Vagina (tissue), 2 donors: ENCODE measurements around the gene PEPD. TPM values are rescaled to one million over a fixed set of nuclear protein-coding genes. Genes with fewer than 3 reads are reported as not detected.
"Not testable (repeated sequence)": the region's sequence is repeated elsewhere in the genome, so short reads cannot be mapped to it uniquely, and the experiment has no call there.

Experiments used
- DNase-seq, 2 donors: peaks; one replicate each; pipeline ENCODE4 v3.0.0-alpha.2; 2017; ENCODE audit errors: extremely low spot score in 2 of 2
- H3K27ac ChIP-seq: fragments of 200-600 bp; sonication (generic); one replicate; pipeline ENCODE4 v1.5.1; 2019
- H3K27me3 ChIP-seq: fragments of 200-600 bp; sonication (generic); one replicate; pipeline ENCODE4 v1.5.1; 2019
- H3K36me3 ChIP-seq, 2 donors: fragments of 200-600 bp; sonication (generic); one replicate each; pipeline ENCODE4 v1.5.1; 2017 to 2019
- H3K4me1 ChIP-seq: fragments of 200-600 bp; sonication (generic); one replicate; pipeline ENCODE4 v1.5.1; 2019
- H3K4me3 ChIP-seq, 2 donors: fragments of 200-600 bp; sonication (generic); 1 replicate in 1 of 2; 2 replicates in 1 of 2; pipeline ENCODE4 v1.5.1; 2016 to 2019
- H3K9me3 ChIP-seq: fragments of 200-600 bp; sonication (generic); one replicate; pipeline ENCODE4 v1.5.1; 2019
- CTCF ChIP-seq, 3 experiments: fragments of 450-650 bp in 2 of 3; fragments of 200-600 bp in 1 of 3; sonication (generic) in 1 of 3; IDR thresholded peaks; one replicate each; pipeline ENCODE4 v1.5.1; 2017 to 2019; ENCODE audit warnings: antibody characterized with exemption in 3 of 3, mild to moderate bottlenecking in 2 of 3, moderate library complexity in 2 of 3
- POLR2A ChIP-seq, 2 donors: fragments of 450-650 bp; IDR thresholded peaks; one replicate each; pipeline ENCODE4 v1.6.1; 2017; ENCODE audit warnings: antibody characterized with exemption in 2 of 2, mild to moderate bottlenecking in 2 of 2, moderate library complexity in 2 of 2
- POLR2AphosphoS5 ChIP-seq, 2 donors: sonication (generic); formaldehyde crosslinking; IDR thresholded peaks; one replicate each; pipeline ENCODE4 v1.9.0; 2017; ENCODE audit warnings: antibody characterized with exemption in 2 of 2, mild to moderate bottlenecking in 2 of 2, low read depth in 1 of 2; ENCODE audit not compliant: insufficient read depth in 1 of 2
- intact Hi-C: fragments of 100-400 bp; cut with DNase I; formaldehyde crosslinking; loops from one replicate; pipeline ENCODE4 v1.15.1; 2023
- total RNA-seq: library from RNA; depleted of rRNA; stranded (reverse); fragments of >200 nt; gene quantifications from one replicate; pipeline ENCODE4 v1.2.3, GENCODE V29; 2016

PEPD gene
- total RNA-seq, 1 donor from 2014 or later = 61.9 TPM

GRCh38 chr19:33562636-33563035 is 41.0 kb upstream of the PEPD start:
- H3K27me3 ChIP-seq = no peaks in the 10 kb centered on the region
- H3K9me3 ChIP-seq = no peaks in the 10 kb centered on the region

GRCh38 chr19:33561666-33562065 is 40.1 kb upstream of the PEPD start:
- H3K27me3 ChIP-seq, DNase-seq, H3K27ac ChIP-seq, H3K9me3 ChIP-seq, H3K4me1 ChIP-seq, H3K36me3 ChIP-seq, intact Hi-C loops, H3K4me3 ChIP-seq: not testable (repeated sequence)

More at GRCh38 chr19:33562636-33563035, 41.0 kb upstream of the PEPD start:
- DNase-seq = no peak
- TF ChIP-seq CTCF (IDR thresholded peaks at IDR 0.05) (no peak), POLR2A (IDR thresholded peaks at IDR 0.05) (no peak), POLR2AphosphoS5 (IDR thresholded peaks at IDR 0.05; ENCODE audit: insufficient read depth in 1 of 2, low read depth in 1 of 2) (no peak)
- no peaks in the 10 kb centered on the region for H3K36me3 ChIP-seq
- intact Hi-C loops = no loop called here
- H3K4me1 ChIP-seq = no peaks in the 10 kb centered on the region
- no peak overlapping the region for H3K27ac ChIP-seq
- no peak overlapping the region for H3K4me3 ChIP-seq

GRCh38 chr19:33561261-33561660 is 39.7 kb upstream of the PEPD start:
- H3K4me1 ChIP-seq = no peaks in the 10 kb centered on the region
- no peak for DNase-seq
- H3K9me3 ChIP-seq = no peaks in the 10 kb centered on the region
- no peak overlapping the region for H3K27ac ChIP-seq
- no peak overlapping the region for H3K4me3 ChIP-seq
- TF ChIP-seq POLR2AphosphoS5 (IDR thresholded peaks at IDR 0.05; ENCODE audit: insufficient read depth in 1 of 2, low read depth in 1 of 2) (no peak), CTCF (IDR thresholded peaks at IDR 0.05) (no peak), POLR2A (IDR thresholded peaks at IDR 0.05) (no peak)
- intact Hi-C loops = no loop called here
- no peaks in the 10 kb centered on the region for H3K27me3 ChIP-seq
- no peaks in the 10 kb centered on the region for H3K36me3 ChIP-seq

- DNase-seq = no peak
- Histone ChIP-seq H3K9me3 (no peaks in the 10 kb centered on the region), H3K4me1 (no peaks in the 10 kb centered on the region), H3K36me3 (no peaks in the 10 kb centered on the region), H3K27me3 (no peaks in the 10 kb centered on the region), H3K4me3 (no peak overlapping the region), H3K27ac (no peak overlapping the region)
- TF ChIP-seq POLR2A (IDR thresholded peaks at IDR 0.05) (no peak), CTCF (IDR thresholded peaks at IDR 0.05) (no peak), POLR2AphosphoS5 (IDR thresholded peaks at IDR 0.05; ENCODE audit: insufficient read depth in 1 of 2, low read depth in 1 of 2) (no peak)
- intact Hi-C loops = no loop called here
Observed at GRCh38 chr19:33559996-33560395, 38.4 kb upstream of the PEPD start.

GRCh38 chr19:33558856-33559255 is 37.3 kb upstream of the PEPD start:
- intact Hi-C loops = no loop called here
- Histone ChIP-seq H3K27ac (no peak overlapping the region), H3K4me1 (no peaks in the 10 kb centered on the region), H3K27me3 (no peaks in the 10 kb centered on the region), H3K4me3 (no peak overlapping the region), H3K36me3 (no peaks in the 10 kb centered on the region), H3K9me3 (no peaks in the 10 kb centered on the region)
- DNase-seq = no peak
- TF ChIP-seq POLR2A (IDR thresholded peaks at IDR 0.05) = no peak
- TF ChIP-seq POLR2AphosphoS5 (IDR thresholded peaks at IDR 0.05; ENCODE audit: insufficient read depth in 1 of 2, low read depth in 1 of 2) = no peak
- TF ChIP-seq CTCF (IDR thresholded peaks at IDR 0.05) = no peak

- intact Hi-C loops = no loop called here
- H3K27me3 ChIP-seq = no peaks in the 10 kb centered on the region
- H3K9me3 ChIP-seq = no peaks in the 10 kb centered on the region
- no peak overlapping the region for H3K4me3 ChIP-seq
- TF ChIP-seq POLR2A (IDR thresholded peaks at IDR 0.05) (no peak), CTCF (IDR thresholded peaks at IDR 0.05) (no peak), POLR2AphosphoS5 (IDR thresholded peaks at IDR 0.05; ENCODE audit: insufficient read depth in 1 of 2, low read depth in 1 of 2) (no peak)
- H3K36me3 ChIP-seq = no peaks in the 10 kb centered on the region
- DNase-seq = no peak
- H3K27ac ChIP-seq = no peak overlapping the region
- H3K4me1 ChIP-seq = no peaks in the 10 kb centered on the region
Observed at GRCh38 chr19:33558151-33558550, 36.6 kb upstream of the PEPD start.
